ENCODE data around the gene FSHR. TPM values are rescaled to one million over a fixed set of nuclear protein-coding genes. Genes with fewer than 3 reads are reported as not detected.

The FSHR gene
- total RNA-seq, 1 donor from 2014 or later = 0.20 TPM

- no peak for ATAC-seq
- DNase-seq = no peak
- intact Hi-C loops (cut with micrococcal nuclease) = no loop called here
Observed at GRCh38 chr2:48934807-48935206, 219.5 kb downstream of the FSHR start.

GRCh38 chr2:48933828-48934497, 220.4 kb downstream of the FSHR start:
- ATAC-seq = no peak
- no peak for DNase-seq
- intact Hi-C loops (cut with micrococcal nuclease) = no loop called here

- no peak for DNase-seq
- intact Hi-C loops (cut with micrococcal nuclease) = no loop called here
- no peak for ATAC-seq
Observed at GRCh38 chr2:48932667-48933066, 221.6 kb downstream of the FSHR start.

DNA sequence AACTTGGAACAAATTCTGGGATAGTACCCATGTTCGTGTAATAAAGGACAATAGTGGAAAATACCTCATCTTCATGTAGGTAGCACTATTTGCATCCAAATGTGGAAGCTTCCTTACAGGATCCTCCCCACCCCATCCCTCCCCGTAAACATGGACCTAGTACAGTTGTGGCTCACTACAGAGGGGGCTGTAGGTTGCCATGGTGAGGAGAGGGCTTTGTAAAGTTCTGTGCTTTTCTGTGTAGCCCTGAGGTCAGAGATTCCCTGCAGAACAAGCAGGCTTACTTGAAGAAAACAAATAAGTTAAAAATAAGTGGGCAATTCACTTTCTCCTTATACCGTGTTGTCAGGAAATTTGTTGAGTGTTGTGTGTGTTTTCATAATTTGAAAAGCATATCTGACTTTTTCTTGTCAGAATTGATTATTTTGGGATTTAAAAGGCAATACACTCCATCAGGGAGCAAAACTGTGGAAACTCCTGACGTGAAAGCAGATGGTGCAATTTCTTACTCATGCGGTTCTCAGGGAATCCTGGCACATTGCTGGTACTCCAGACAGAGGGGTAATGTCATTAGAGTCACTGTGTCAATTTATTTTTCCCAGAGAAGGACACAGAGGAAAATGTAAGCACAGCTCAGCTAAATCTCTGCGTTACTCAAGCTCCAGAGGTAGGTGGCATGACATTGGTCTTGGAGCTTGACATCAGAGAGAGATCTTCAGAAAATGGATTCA, 224.6 kb downstream of the FSHR start:
- intact Hi-C loops (cut with micrococcal nuclease) = no loop called here
- no peak for ATAC-seq
- no peak for DNase-seq

GRCh38 chr2:48927355-48927754, 227.0 kb downstream of the FSHR start:
- no peak for DNase-seq
- ATAC-seq = no peak
- intact Hi-C loops (cut with micrococcal nuclease) = no loop called here

DNA sequence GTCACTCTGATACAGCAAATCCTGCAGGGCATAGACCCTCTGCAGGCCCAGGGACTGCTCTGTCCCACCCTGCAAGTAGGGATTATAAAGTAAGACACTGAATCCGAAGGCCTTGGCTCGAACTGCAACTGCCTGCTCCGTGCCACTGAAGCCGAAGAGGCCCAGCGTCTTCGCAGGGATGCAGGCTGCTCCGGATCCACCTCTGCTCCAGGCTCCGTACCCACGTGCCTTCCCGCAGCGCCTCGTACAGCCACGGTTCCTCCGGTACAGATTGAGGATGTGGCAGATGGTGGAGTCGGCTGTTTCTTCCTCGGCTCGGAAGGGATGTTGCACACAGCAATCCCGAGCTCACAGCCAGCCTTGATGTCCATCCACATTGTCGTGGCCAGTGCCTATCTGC, 238.4 kb downstream of the FSHR start:
- DNase-seq = no peak
- intact Hi-C loops (cut with micrococcal nuclease) = no loop called here
- no peak for ATAC-seq

DNA sequence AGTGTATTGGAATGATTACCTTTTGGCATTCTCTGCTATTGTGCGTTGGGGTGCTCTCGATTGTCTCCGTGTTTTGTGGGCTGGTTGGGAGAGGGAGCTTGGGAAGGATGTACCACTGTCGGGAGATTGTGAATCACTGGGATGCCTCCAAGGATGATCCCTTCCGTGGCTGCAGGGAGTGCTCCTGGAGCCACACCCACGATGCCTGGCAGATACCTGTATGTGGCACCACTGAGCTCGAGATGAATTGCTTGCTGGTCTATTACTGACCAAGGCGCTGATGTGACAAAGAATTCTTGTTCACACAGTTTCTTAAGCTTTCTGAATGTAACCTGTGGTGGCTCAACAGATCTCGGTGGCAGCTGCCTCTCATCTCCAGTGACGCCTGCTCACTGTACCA, 239.1 kb downstream of the FSHR start:
- intact Hi-C loops (cut with micrococcal nuclease) = no loop called here
- DNase-seq (no peak), ATAC-seq (no peak)

DNA sequence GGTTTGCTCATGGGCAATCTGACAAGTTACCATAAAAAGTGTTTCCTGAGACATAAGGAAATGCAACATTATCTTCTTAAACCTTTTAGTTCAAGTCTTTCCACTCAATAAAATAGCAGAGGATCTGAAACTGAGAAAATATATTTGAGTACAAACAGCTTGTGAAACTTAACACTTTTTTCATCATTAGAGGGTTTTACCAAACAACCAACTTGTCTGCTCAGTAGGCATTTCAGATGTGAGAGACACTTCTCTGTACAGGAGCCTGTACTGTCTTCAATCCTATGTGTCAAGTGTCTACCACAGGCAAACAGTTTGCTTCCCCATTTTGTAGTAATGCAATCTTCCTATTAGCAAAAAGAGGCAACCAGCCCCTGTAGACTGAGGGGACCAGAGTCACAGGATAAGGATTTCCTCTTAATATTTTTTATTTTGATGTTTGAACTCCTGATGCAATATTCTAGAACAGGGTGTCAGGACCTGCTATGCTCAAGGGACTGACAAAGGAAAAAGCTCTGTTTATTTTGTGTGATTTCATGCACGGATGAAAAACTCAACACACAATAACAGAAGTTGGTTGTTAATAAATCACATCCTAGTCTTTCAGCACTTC, 239.7 kb downstream of the FSHR start:
- ATAC-seq (no peak), DNase-seq (no peak)
- intact Hi-C loops (cut with micrococcal nuclease) = no loop called here

Small RNA genes lying within 50 kb of the gene (microRNA-seq; reads per million reads assigned to microRNA genes)
- not detected for gene MIR548BA (ENCODE audit: borderline number of aligned reads)

Measured in left ventricle myocardium superior (tissue), 1 donor.